Measurements from ENCODE around the gene SLC39A3. TPM values are rescaled to one million over a fixed set of nuclear protein-coding genes. Genes with fewer than 3 reads are reported as not detected.

SLC39A3 gene
- total RNA-seq, 1 experiment from 2014 or later = 32.4 TPM

- no peaks in the 10 kb centered on the region for H3K4me1 Mint-ChIP-seq
- no CpG with 5 or more reads among the region's 15 CpGs for WGBS (ENCODE audit: extremely low coverage, insufficient read length, low lambda C conversion rate)
These were observed 25.6 kb upstream of the SLC39A3 start for GRCh38 chr19:2765376-2765775.

More at GRCh38 chr19:2765376-2765775, 25.6 kb upstream of the SLC39A3 start:
- no peak overlapping the region for H2BK12ac ChIP-seq (ENCODE audit: insufficient read length, low read depth, low read length)
- no peak overlapping the region for H3K18ac ChIP-seq (ENCODE audit: insufficient read length, low read depth, low read length)
- no peak overlapping the region for H3K4ac ChIP-seq (ENCODE audit: low read depth, low read length)
- no peak overlapping the region for H3K9ac ChIP-seq (ENCODE audit: extremely low read depth, insufficient read length, low read length)
- no peak overlapping the region for H3T11ph ChIP-seq (ENCODE audit: low read length)
- no peak overlapping the region for H2BK120ac ChIP-seq (ENCODE audit: low read depth, low read length, poor library complexity, severe bottlenecking)
- H2AFZ ChIP-seq (ENCODE audit: low read length) = no peak overlapping the region
- no peaks in the 10 kb centered on the region for H3K4me1 ChIP-seq (ENCODE audit: insufficient read depth, low read length)
- H3K27me3 ChIP-seq (ENCODE audit: insufficient read depth, low read length) = no peaks in the 10 kb centered on the region
- H3K79me1 ChIP-seq (ENCODE audit: insufficient read depth, low read depth, low read length, poor library complexity, severe bottlenecking) = peaks cover 3% of the 10 kb centered on the region
- Mint-ChIP-seq H3K36me3 (ENCODE audit: insufficient read depth in 1 of 3, low read depth in 3 of 3) (peaks cover 12 to 60% (median 55%) of the 10 kb centered on the region in 3 experiments; a peak in 6 of 7 replicates), H3K9me3 (no peaks in the 10 kb centered on the region), H3K27me3 (ENCODE audit: low read depth) (no peaks in the 10 kb centered on the region), H3K27ac (no peak overlapping the region), H3K4me3 (no peak overlapping the region)
- no peak overlapping the region for H4K91ac ChIP-seq (ENCODE audit: insufficient read length, low read depth, low read length)
- no peak for TF ChIP-seq CTCF (conservative IDR thresholded peaks at IDR 0.05)
- no peak overlapping the region for H4K5ac ChIP-seq (ENCODE audit: insufficient read length, low read depth, low read length)
- H3K9me3 ChIP-seq (ENCODE audit: control insufficient read depth, low read depth, low read length) = no peaks in the 10 kb centered on the region
- no peak overlapping the region for H2BK5ac ChIP-seq (ENCODE audit: insufficient read length, low read length)
- H3K27ac ChIP-seq (ENCODE audit: insufficient read length, low read depth, low read length) = no peak overlapping the region
- H3K14ac ChIP-seq (ENCODE audit: insufficient read depth, low read length) = no peak overlapping the region
- no peak overlapping the region for H4K8ac ChIP-seq (replicated peaks; ENCODE audit: insufficient read length, low read depth, low read length)
- no peak overlapping the region for H3K4me2 ChIP-seq (ENCODE audit: insufficient read depth, insufficient read length, low read length)
- no peak overlapping the region for H2BK15ac ChIP-seq (ENCODE audit: low read depth, low read length)
- H4K20me1 ChIP-seq (ENCODE audit: control insufficient read depth, insufficient read depth, insufficient read length) = no peaks in the 10 kb centered on the region
- H3K79me2 ChIP-seq (ENCODE audit: insufficient read depth, low read length) = peaks cover 8% of the 10 kb centered on the region; the same call in 1 of the 2 replicates
- H2AK5ac ChIP-seq (ENCODE audit: insufficient read length, low read length) = no peak overlapping the region
- DNase-seq = no peak
- H3K56ac ChIP-seq (ENCODE audit: insufficient read length, low read depth, low read length) = no peak overlapping the region
- no peak overlapping the region for H2BK20ac ChIP-seq (ENCODE audit: low read depth, low read length, poor library complexity, severe bottlenecking)
- no peaks in the 10 kb centered on the region for H3K23me2 ChIP-seq (ENCODE audit: insufficient read length, low read depth, low read length, poor library complexity, severe bottlenecking)
- H3K23ac ChIP-seq (ENCODE audit: insufficient read length, low read depth, low read length) = no peak overlapping the region
